GM12878 (cell line): ENCODE results near the gene ZFAND2A.

Experiments used
- CEBPZ ChIP-seq: fragments of 150-350 bp; IDR thresholded peaks from 2 replicates; pipeline ENCODE4 v1.6.1; 2016; ENCODE audit warnings: low read depth, low read length
- EP300 ChIP-seq, 2 experiments: fragments of 150-350 bp in 1 of 2; IDR thresholded peaks; 2 replicates each; pipeline ENCODE4 v1.6.1; 2011 to 2012; ENCODE audit warnings: low read depth in 2 of 2, low read length in 2 of 2, borderline replicate concordance in 1 of 2, improper control_type of control experiment in 1 of 2, inconsistent platforms in 1 of 2; ENCODE audit not compliant: control insufficient read depth in 1 of 2
- POLR2A ChIP-seq: IDR thresholded peaks from 2 replicates; pipeline ENCODE4 v1.6.1; 2011; ENCODE audit warnings: low read depth, mild to moderate bottlenecking, low read length
- RAD21 ChIP-seq: IDR thresholded peaks from 2 replicates; pipeline ENCODE4 v1.6.1; 2011; ENCODE audit warnings: mild to moderate bottlenecking, low read depth, low read length, moderate library complexity; ENCODE audit not compliant: insufficient read depth
- SMARCA5 ChIP-seq: fragments of 450-650 bp; IDR thresholded peaks from 2 replicates; pipeline ENCODE4 v1.6.1; 2017; ENCODE audit warnings: mild to moderate bottlenecking
- SUZ12 ChIP-seq: fragments of 200-600 bp; sonication (generic); IDR thresholded peaks from one replicate; pipeline ENCODE4 v1.6.1; 2018; ENCODE audit warnings: antibody characterized with exemption, mild to moderate bottlenecking; ENCODE audit not compliant: unreplicated experiment
- TF ChIP-seq, protein P1 (sequence below), 3 experiments: IDR thresholded peaks in 2 of 3; conservative IDR thresholded peaks in 1 of 3; 2 replicates each; pipeline ENCODE4 v1.5.1; 2011; ENCODE audit warnings: low read depth in 3 of 3, low read length in 3 of 3, mild to moderate bottlenecking in 3 of 3, control low read depth in 2 of 3, moderate library complexity in 2 of 3, inconsistent platforms in 1 of 3, mixed read lengths in 1 of 3; ENCODE audit not compliant: control insufficient read depth in 2 of 3, insufficient read depth in 1 of 3; ENCODE audit errors: extremely low read depth in 1 of 3

- TF ChIP-seq CEBPZ (no peak), RAD21 (no peak), POLR2A (no peak), SMARCA5 (no peak), EP300 (IDR thresholded peaks at IDR 0.05; ENCODE audit: borderline replicate concordance in 1 of 2, control insufficient read depth in 1 of 2, low read depth in 2 of 2, low read length in 2 of 2) (no peak), SUZ12 (no peak)
- TF ChIP-seq, protein P1, sequence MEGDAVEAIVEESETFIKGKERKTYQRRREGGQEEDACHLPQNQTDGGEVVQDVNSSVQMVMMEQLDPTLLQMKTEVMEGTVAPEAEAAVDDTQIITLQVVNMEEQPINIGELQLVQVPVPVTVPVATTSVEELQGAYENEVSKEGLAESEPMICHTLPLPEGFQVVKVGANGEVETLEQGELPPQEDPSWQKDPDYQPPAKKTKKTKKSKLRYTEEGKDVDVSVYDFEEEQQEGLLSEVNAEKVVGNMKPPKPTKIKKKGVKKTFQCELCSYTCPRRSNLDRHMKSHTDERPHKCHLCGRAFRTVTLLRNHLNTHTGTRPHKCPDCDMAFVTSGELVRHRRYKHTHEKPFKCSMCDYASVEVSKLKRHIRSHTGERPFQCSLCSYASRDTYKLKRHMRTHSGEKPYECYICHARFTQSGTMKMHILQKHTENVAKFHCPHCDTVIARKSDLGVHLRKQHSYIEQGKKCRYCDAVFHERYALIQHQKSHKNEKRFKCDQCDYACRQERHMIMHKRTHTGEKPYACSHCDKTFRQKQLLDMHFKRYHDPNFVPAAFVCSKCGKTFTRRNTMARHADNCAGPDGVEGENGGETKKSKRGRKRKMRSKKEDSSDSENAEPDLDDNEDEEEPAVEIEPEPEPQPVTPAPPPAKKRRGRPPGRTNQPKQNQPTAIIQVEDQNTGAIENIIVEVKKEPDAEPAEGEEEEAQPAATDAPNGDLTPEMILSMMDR (IDR thresholded peaks at IDR 0.05 in 2 of 3, conservative IDR thresholded peaks at IDR 0.05 in 1 of 3; ENCODE audit: control insufficient read depth in 2 of 3, extremely low read depth in 1 of 3, insufficient read depth in 1 of 3, low read depth in 3 of 3, low read length in 3 of 3): no peak
Observed at GRCh38 chr7:1158203-1159126, 1.5 kb downstream of the ZFAND2A start.
